Sigmoid colon (tissue), 4 donors: ENCODE measurements around the gene SLC8A1.

ENCODE experiments used
- POLR2AphosphoS5 ChIP-seq, 4 donors: sonication (generic); formaldehyde crosslinking; IDR thresholded peaks; one replicate each; pipeline ENCODE4 v1.6.1; 2017; ENCODE audit warnings: antibody characterized with exemption in 4 of 4
- TF ChIP-seq, protein P1 (sequence below), 4 experiments: fragments of 450-650 bp in 3 of 4; fragments of 200-600 bp in 1 of 4; IDR thresholded peaks; one replicate each; pipeline ENCODE4 v1.5.1; 2016 to 2019; ENCODE audit warnings: antibody characterized with exemption in 4 of 4, mild to moderate bottlenecking in 3 of 4, moderate library complexity in 2 of 4

DNA sequence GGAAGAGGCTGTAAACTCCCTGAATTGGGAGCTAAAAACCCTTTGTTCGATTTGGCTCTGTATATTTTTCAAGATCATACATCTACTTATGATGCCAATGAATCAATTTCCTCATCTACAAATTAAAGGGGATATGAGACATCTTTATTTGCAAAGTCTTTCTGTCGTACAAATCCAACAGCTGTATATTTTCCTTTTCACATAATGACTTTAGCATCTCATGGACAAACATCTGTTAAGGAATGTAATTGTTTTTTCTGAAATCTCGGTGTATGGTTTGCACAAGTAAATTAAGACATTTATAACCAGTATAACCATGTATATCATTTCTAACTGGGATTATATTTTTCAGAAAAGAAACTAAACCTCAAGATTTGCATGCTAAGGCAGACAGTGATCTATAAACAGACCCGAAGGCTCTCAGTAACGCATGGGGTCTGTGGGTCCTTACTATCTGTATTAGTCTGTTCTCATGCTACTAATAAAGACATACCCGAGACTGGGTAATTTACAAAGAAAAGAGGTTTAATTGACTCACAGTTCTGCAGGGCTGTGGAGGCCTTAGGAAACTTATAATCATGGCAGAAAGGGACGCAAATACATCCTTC, 130.8 kb downstream of the SLC8A1 start:
- TF ChIP-seq, protein P1, sequence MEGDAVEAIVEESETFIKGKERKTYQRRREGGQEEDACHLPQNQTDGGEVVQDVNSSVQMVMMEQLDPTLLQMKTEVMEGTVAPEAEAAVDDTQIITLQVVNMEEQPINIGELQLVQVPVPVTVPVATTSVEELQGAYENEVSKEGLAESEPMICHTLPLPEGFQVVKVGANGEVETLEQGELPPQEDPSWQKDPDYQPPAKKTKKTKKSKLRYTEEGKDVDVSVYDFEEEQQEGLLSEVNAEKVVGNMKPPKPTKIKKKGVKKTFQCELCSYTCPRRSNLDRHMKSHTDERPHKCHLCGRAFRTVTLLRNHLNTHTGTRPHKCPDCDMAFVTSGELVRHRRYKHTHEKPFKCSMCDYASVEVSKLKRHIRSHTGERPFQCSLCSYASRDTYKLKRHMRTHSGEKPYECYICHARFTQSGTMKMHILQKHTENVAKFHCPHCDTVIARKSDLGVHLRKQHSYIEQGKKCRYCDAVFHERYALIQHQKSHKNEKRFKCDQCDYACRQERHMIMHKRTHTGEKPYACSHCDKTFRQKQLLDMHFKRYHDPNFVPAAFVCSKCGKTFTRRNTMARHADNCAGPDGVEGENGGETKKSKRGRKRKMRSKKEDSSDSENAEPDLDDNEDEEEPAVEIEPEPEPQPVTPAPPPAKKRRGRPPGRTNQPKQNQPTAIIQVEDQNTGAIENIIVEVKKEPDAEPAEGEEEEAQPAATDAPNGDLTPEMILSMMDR (IDR thresholded peaks at IDR 0.05) = no peak
- no peak for TF ChIP-seq POLR2AphosphoS5 (IDR thresholded peaks at IDR 0.05)
